CD4-positive, alpha-beta T cell treated with Interleukin-10 for 1 hour (primary cell): Measurements from ENCODE around the gene MVB12B.

Source experiments
- DNase-seq: peaks from one replicate; pipeline ENCODE4 v3.0.0-alpha.2; 2020

Gene MVB12B

GRCh38 chr9:126478216-126478981 is 151.8 kb downstream of the MVB12B start:
- DNase-seq, result no peak

GRCh38 chr9:126479515-126479914 is 152.9 kb downstream of the MVB12B start:
- no peak for DNase-seq

GRCh38 chr9:126480813-126481212 is 154.2 kb downstream of the MVB12B start:
- DNase-seq, result no peak

- DNase-seq, result no peak
These were observed 155.2 kb downstream of the MVB12B start for GRCh38 chr9:126481862-126482261.

- no peak for DNase-seq
These were observed 155.9 kb downstream of the MVB12B start for GRCh38 chr9:126482361-126483044.

GRCh38 chr9:126483468-126484073 is 156.9 kb downstream of the MVB12B start:
- DNase-seq, result no peak

GRCh38 chr9:126485662-126486061 is 159.0 kb downstream of the MVB12B start:
- DNase-seq, result no peak

- DNase-seq, result no peak
These were observed 159.6 kb downstream of the MVB12B start for GRCh38 chr9:126486276-126486675.

- no peak for DNase-seq
These were observed 161.2 kb downstream of the MVB12B start for GRCh38 chr9:126487856-126488255.

GRCh38 chr9:126488310-126488709 is 161.7 kb downstream of the MVB12B start:
- no peak for DNase-seq

- DNase-seq, result no peak
These were observed 162.3 kb downstream of the MVB12B start for GRCh38 chr9:126488881-126489404.

- DNase-seq, result no peak
These were observed 163.1 kb downstream of the MVB12B start for GRCh38 chr9:126489581-126490213.

GRCh38 chr9:126490214-126490631 is 163.6 kb downstream of the MVB12B start:
- no peak for DNase-seq

GRCh38 chr9:126490871-126491567 is 164.4 kb downstream of the MVB12B start:
- DNase-seq, result peak; percentile 80

- DNase-seq, result no peak
These were observed 164.9 kb downstream of the MVB12B start for GRCh38 chr9:126491568-126491879.

GRCh38 chr9:126491949-126492348 is 165.3 kb downstream of the MVB12B start:
- DNase-seq, result no peak

GRCh38 chr9:126494264-126494663 is 167.6 kb downstream of the MVB12B start:
- no peak for DNase-seq

GRCh38 chr9:126494746-126495145 is 168.1 kb downstream of the MVB12B start:
- no peak for DNase-seq

GRCh38 chr9:126495411-126496180 is 169.0 kb downstream of the MVB12B start:
- DNase-seq, result no peak

- no peak for DNase-seq
These were observed 169.6 kb downstream of the MVB12B start for GRCh38 chr9:126496181-126496576.

- no peak for DNase-seq
These were observed 170.4 kb downstream of the MVB12B start for GRCh38 chr9:126496781-126497659.
